ENCODE results near the gene PRR33.

The PRR33 gene

DNA sequence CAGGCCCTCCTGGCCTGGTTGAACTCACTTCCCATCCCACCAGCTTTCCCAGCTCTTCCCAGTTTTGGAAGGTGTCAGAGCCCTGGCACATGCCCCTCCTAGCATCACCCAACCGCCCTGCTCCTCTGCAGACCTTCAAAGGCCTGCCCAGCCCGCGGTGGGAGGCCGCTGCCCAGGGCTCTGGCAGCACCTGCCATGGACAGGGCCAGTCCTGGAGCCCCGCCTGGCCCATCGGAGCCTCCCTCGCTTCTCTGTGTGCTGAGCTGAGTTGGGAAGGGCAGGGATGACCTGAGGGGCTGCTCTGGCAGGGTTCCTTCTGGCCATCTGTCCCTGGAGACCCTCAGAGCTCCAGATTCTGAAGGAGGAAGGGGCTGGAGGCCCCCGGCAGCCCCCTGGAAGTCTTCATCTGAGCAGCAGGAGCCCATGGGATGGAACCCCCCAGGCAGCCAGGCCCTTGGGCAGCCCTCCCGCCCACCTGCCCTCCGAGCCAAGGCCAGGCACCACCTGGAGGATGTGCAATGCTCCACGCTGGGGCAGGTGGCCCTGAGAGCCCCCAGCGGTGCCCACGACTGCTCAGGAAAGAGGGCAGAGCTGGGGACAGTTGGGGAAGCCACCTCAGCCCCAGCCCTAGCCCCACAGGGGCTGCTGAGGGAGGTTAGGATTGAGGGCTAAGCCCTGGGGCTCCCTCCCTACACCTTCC, 35.2 kb downstream of the PRR33 start:
- ChIA-PET POLR2A (no interaction called here), CTCF (interaction anchor here (0.8 to 1.7 kb wide), 6 partner anchors 11 to 27 kb away, joined by 3 to 7 read pairs (median 4); partner anchors contain the start of gene TNNI2)
- no peak for DNase-seq
- H3K4me3 ChIP-seq (ENCODE audit: control insufficient read depth in 1 of 7, extremely low read depth in 1 of 7, insufficient read depth in 4 of 7, low read depth in 2 of 7, low read length in 6 of 7) = no peak overlapping the region
- 98% methylated on average over 10 of the region's 13 CpGs for WGBS (ENCODE audit: insufficient coverage)
- peaks cover 0 to 2% (median 0%) of the 10 kb centered on the region in 4 experiments for H3K36me3 ChIP-seq (ENCODE audit: control insufficient read depth in 4 of 4, insufficient read depth in 4 of 4, low read length in 3 of 4)
- peaks cover 0 to 49% (median 35%) of the 10 kb centered on the region in 4 experiments for H3K4me1 ChIP-seq (ENCODE audit: control extremely low read depth in 1 of 4, control insufficient read depth in 4 of 4, insufficient read depth in 4 of 4, low read length in 3 of 4)
- H3K27ac ChIP-seq (ENCODE audit: insufficient read depth in 1 of 2, low read depth in 1 of 2, low read length in 2 of 2, poor library complexity in 1 of 2, severe bottlenecking in 2 of 2) = no peak overlapping the region
- H3K9me3 ChIP-seq (ENCODE audit: control extremely low read depth in 1 of 5, control insufficient read depth in 4 of 5, insufficient read depth in 2 of 5, low read depth in 1 of 5, low read length in 4 of 5) = no peaks in the 10 kb centered on the region
- H3K27me3 ChIP-seq (replicated peaks in 2 of 5; ENCODE audit: control insufficient read depth in 4 of 5, insufficient read depth in 5 of 5, low read length in 4 of 5) = no peaks in the 10 kb centered on the region

DNA sequence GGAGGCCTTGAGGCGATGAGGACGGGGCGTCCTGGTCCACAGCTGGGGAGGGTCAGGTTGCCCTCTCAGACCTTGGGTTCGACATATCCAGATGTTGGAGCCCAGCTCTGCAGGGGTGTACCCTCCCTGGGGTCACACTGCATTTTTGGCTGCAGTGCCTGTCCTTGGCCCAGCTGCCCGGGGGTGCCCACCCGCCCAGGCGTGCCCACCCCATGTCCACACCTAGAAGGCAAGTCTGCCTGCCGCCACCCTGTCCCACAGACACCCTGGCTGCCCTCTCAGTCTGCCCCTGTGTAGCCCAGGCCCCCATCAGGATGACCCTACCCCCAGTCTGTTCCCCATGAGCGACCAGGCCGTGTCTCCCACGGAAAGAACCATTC, 35.8 kb downstream of the PRR33 start:
- Histone ChIP-seq H3K36me3 (ENCODE audit: control insufficient read depth in 4 of 4, insufficient read depth in 4 of 4, low read length in 3 of 4) (peaks cover 0 to 2% (median 0%) of the 10 kb centered on the region in 4 experiments), H3K27me3 (replicated peaks in 2 of 5; ENCODE audit: control insufficient read depth in 4 of 5, insufficient read depth in 5 of 5, low read length in 4 of 5) (no peaks in the 10 kb centered on the region)

DNA sequence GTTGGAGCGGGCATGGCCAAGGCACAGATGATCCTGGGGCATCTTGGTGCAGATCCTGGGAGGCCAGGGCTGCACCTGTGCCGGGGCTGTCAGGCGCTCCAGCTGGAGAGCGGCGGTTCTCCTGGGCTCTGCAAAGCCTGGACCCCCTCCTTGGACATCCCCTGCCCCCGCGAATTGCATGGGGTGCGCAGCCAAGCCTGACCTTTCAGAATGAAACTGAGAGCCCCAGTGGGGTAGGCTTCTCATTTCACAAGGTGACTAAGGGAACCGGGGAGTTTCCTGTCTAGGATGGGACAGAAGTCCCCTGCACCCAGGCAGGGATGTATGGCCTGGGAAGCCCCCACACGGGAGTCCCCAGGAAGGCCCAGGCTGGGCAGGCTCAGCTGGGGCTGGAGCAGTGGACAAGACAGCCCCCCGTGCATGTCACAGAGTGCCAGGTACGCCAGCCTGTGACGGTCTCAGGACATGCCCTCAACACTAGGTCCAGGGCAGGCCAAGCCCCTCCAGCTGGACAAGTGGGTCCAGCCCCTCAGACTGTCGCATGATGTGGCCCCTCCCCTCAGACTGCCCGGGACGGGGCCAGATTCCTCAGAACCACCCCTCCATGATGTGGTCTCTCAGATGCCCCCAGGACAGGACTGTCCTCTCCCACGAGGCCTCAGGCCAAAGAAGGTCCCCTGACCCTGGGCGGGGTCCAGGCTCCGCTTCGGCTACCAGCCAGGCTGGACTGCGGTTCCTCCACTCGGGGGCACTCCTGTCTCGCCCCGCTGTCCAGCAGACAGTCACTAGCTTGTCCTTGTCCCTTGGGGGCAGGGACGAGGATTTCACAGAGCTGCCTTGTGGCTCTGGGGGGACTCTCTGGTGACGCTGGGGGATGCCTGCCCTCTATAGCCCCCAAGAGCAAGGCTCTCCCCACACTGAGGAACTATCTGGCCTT, 36.5 kb downstream of the PRR33 start:
- no peak overlapping the region for H3K27ac ChIP-seq (ENCODE audit: insufficient read depth in 1 of 2, low read depth in 1 of 2, low read length in 2 of 2, poor library complexity in 1 of 2, severe bottlenecking in 2 of 2)
- peaks cover 0 to 59% (median 42%) of the 10 kb centered on the region in 4 experiments for H3K4me1 ChIP-seq (ENCODE audit: control extremely low read depth in 1 of 4, control insufficient read depth in 4 of 4, insufficient read depth in 4 of 4, low read length in 3 of 4)
- H3K4me3 ChIP-seq (ENCODE audit: control insufficient read depth in 1 of 7, extremely low read depth in 1 of 7, insufficient read depth in 4 of 7, low read depth in 2 of 7, low read length in 6 of 7) = peak overlapping the region in 2 of 7 experiments; percentile 75 to 78
- ChIA-PET POLR2A (no interaction called here), CTCF (interaction anchor here (0.7 to 3.8 kb wide), 4 partner anchors 9 to 21 kb away, joined by 3 to 21 read pairs (median 3); partner anchors contain the start of gene TNNI2)
- DNase-seq = no peak
- H3K36me3 ChIP-seq (ENCODE audit: control insufficient read depth in 4 of 4, insufficient read depth in 4 of 4, low read length in 3 of 4) = peaks cover 0 to 2% (median 0%) of the 10 kb centered on the region in 4 experiments
- no peaks in the 10 kb centered on the region for H3K9me3 ChIP-seq (ENCODE audit: control extremely low read depth in 1 of 5, control insufficient read depth in 4 of 5, insufficient read depth in 2 of 5, low read depth in 1 of 5, low read length in 4 of 5)
- no peaks in the 10 kb centered on the region for H3K27me3 ChIP-seq (replicated peaks in 2 of 5; ENCODE audit: control insufficient read depth in 4 of 5, insufficient read depth in 5 of 5, low read length in 4 of 5)
- 87% methylated on average over 19 of the region's 26 CpGs for WGBS (ENCODE audit: insufficient coverage)

More for the DNA sequence above, 35.8 kb downstream of the PRR33 start:
- Histone ChIP-seq H3K4me1 (ENCODE audit: control extremely low read depth in 1 of 4, control insufficient read depth in 4 of 4, insufficient read depth in 4 of 4, low read length in 3 of 4) (peaks cover 0 to 52% (median 38%) of the 10 kb centered on the region in 4 experiments), H3K9me3 (ENCODE audit: control extremely low read depth in 1 of 5, control insufficient read depth in 4 of 5, insufficient read depth in 2 of 5, low read depth in 1 of 5, low read length in 4 of 5) (no peaks in the 10 kb centered on the region), H3K4me3 (ENCODE audit: control insufficient read depth in 1 of 7, extremely low read depth in 1 of 7, insufficient read depth in 4 of 7, low read depth in 2 of 7, low read length in 6 of 7) (no peak overlapping the region), H3K27ac (ENCODE audit: insufficient read depth in 1 of 2, low read depth in 1 of 2, low read length in 2 of 2, poor library complexity in 1 of 2, severe bottlenecking in 2 of 2) (no peak overlapping the region)
- CTCF ChIA-PET = interaction anchor here (0.7 to 1.7 kb wide), 5 partner anchors 10 to 23 kb away, joined by 3 to 4 read pairs (median 3); partner anchors contain the start of gene TNNI2
- POLR2A ChIA-PET = no interaction called here
- WGBS (ENCODE audit: insufficient coverage) = 100% methylated on average over 9 of the region's 11 CpGs
- DNase-seq = no peak

DNA sequence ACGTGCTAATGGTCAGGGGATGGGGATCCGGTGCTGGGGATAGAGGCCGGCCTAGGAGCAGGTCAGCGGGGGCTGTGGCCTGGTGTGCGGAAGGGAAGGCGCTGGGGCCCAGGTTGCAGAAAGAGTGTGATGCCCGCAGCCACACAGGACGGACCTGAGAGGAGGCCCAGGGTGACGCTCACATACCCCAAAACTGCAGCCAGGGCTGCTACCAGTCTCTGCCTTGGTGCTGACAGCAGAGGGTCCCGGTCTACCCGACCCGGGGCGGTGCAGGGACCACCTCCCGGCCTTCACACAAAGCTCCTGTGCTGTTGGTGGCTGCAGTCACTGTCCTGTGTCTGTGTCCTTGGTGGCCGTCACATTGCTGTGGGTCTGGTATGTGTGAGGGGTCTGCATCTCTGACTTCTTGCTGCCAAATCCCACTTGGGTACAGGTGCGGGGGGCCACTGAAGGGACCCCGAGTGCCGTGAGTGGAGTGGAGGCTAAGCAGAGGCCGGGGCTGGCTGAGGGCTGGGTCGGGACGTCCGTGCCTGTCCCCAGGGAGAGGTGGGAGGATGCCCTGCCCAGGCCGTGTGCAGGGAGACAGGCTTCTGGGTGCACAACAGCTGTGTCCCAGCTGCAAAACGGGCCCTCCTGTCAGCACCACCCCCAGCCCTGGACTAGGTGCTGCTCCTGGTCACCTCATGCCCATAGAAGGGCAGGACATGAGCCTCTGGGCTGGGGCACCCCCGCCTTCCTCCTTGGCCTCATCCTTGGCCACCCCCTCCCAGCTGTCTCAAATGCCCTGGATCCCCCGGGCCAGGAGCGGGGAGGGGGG, 37.4 kb downstream of the PRR33 start:
- ChIA-PET POLR2A (no interaction called here), CTCF (interaction anchor here (1.0 to 3.8 kb wide), 6 partner anchors 8 to 295 kb away, joined by 3 to 21 read pairs (median 4); no protein-coding TSS in a partner anchor)
- Histone ChIP-seq H3K9me3 (ENCODE audit: control extremely low read depth in 1 of 5, control insufficient read depth in 4 of 5, insufficient read depth in 2 of 5, low read depth in 1 of 5, low read length in 4 of 5) (no peaks in the 10 kb centered on the region), H3K27me3 (replicated peaks in 2 of 5; ENCODE audit: control insufficient read depth in 4 of 5, insufficient read depth in 5 of 5, low read length in 4 of 5) (no peaks in the 10 kb centered on the region), H3K27ac (ENCODE audit: insufficient read depth in 1 of 2, low read depth in 1 of 2, low read length in 2 of 2, poor library complexity in 1 of 2, severe bottlenecking in 2 of 2) (no peak overlapping the region), H3K4me3 (ENCODE audit: control insufficient read depth in 1 of 7, extremely low read depth in 1 of 7, insufficient read depth in 4 of 7, low read depth in 2 of 7, low read length in 6 of 7) (peak overlapping the region in 6 of 7 experiments; percentile 38 to 78 (median 70)), H3K4me1 (ENCODE audit: control extremely low read depth in 1 of 4, control insufficient read depth in 4 of 4, insufficient read depth in 4 of 4, low read length in 3 of 4) (peaks cover 0 to 66% (median 47%) of the 10 kb centered on the region in 4 experiments), H3K36me3 (ENCODE audit: control insufficient read depth in 4 of 4, insufficient read depth in 4 of 4, low read length in 3 of 4) (peaks cover 0 to 2% (median 0%) of the 10 kb centered on the region in 4 experiments)
- WGBS (ENCODE audit: insufficient coverage) = 91% methylated on average over 22 of the region's 27 CpGs
- no peak for DNase-seq

DNA sequence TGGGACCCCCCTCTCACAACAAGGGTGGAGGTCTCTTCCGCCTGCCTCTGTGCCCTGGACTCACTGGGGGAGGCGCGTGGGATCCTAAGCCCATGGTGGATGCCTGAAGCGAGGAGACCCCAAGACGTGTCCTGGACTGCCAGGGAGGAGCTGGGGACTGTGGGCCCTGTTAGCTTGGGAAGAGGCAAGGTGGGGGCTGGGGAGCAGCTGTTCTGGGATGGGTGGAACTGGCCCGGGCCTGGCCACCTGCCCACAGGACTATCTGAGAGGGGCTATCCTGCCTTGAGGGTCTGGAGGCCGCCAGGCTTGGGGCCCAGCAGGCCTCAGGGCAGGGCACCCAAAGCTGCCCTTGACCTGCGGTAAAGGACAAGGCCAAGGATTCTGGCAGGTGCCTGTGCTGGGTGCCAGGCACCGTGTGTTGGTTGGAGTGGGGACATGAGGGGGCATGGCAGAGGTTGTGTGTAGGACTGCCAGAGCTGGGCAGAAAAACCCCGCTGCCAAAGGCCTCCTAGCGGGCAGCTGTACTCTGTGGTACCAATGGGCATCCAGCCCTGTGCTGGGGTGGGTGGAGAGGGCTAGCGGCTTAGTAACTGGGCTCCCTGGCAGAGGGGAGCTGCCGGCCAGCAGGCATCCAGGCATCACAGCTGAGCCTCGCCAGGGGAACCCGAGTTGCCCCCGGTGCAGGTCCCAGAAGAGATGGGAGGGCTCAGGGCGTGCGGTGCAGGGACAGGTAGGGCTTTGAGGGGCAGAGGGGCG, 38.1 kb downstream of the PRR33 start:
- 66% methylated on average over 11 of the region's 19 CpGs for WGBS (ENCODE audit: insufficient coverage)
- H3K27me3 ChIP-seq (replicated peaks in 2 of 5; ENCODE audit: control insufficient read depth in 4 of 5, insufficient read depth in 5 of 5, low read length in 4 of 5) = no peaks in the 10 kb centered on the region
- H3K36me3 ChIP-seq (ENCODE audit: control insufficient read depth in 4 of 4, insufficient read depth in 4 of 4, low read length in 3 of 4) = peaks cover 0 to 2% (median 0%) of the 10 kb centered on the region in 4 experiments
- ChIA-PET POLR2A (no interaction called here), CTCF (interaction anchor here (0.6 to 3.8 kb wide), 8 partner anchors 9 to 296 kb away, joined by 3 to 21 read pairs (median 4); no protein-coding TSS in a partner anchor)
- no peaks in the 10 kb centered on the region for H3K9me3 ChIP-seq (ENCODE audit: control extremely low read depth in 1 of 5, control insufficient read depth in 4 of 5, insufficient read depth in 2 of 5, low read depth in 1 of 5, low read length in 4 of 5)
- peak overlapping the region; percentile 9 to 78 (median 69) for H3K4me3 ChIP-seq (ENCODE audit: control insufficient read depth in 1 of 7, extremely low read depth in 1 of 7, insufficient read depth in 4 of 7, low read depth in 2 of 7, low read length in 6 of 7)
- peak in 2 of 3 donors; percentile 41 to 46 for DNase-seq
- peak overlapping the region; percentile 33 to 70 for H3K27ac ChIP-seq (ENCODE audit: insufficient read depth in 1 of 2, low read depth in 1 of 2, low read length in 2 of 2, poor library complexity in 1 of 2, severe bottlenecking in 2 of 2)
- H3K4me1 ChIP-seq (ENCODE audit: control extremely low read depth in 1 of 4, control insufficient read depth in 4 of 4, insufficient read depth in 4 of 4, low read length in 3 of 4) = peaks cover 0 to 61% (median 47%) of the 10 kb centered on the region in 4 experiments

DNA sequence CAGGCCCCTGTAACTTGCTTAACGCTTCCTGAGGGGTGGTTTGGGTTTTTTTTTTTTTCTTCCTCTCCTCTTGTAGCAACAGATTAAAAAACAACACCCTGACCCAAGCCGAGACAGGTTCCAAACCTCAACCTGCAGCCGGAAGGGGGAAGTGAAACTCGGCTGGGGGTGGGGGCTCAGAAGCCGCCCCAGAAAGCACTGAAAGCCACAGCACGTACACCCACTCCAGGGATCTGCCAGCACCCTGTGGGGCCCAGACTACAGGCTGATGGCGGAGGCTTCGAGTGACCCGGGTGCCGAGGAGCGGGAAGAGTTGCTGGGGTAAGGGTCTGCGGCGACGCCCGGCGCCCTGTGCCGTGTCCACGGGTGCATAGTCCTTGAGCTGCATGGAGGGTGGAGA, 38.8 kb downstream of the PRR33 start, which contains the start of gene LSP1:
LSP1 (plus strand) TSS at position 208 of the 400 bp plus-strand sequence; CDS start at position 269, 61 bp downstream.
- WGBS (ENCODE audit: insufficient coverage) = 2% methylated on average over 16 of the region's 18 CpGs
- H3K27ac ChIP-seq (ENCODE audit: insufficient read depth in 1 of 2, low read depth in 1 of 2, low read length in 2 of 2, poor library complexity in 1 of 2, severe bottlenecking in 2 of 2) = peak within 1 kb of the TSS; percentile 33 to 70
- H3K9me3 ChIP-seq (ENCODE audit: control extremely low read depth in 1 of 5, control insufficient read depth in 4 of 5, insufficient read depth in 2 of 5, low read depth in 1 of 5, low read length in 4 of 5) = no peaks in the 10 kb centered on the region
- H3K36me3 ChIP-seq (ENCODE audit: control insufficient read depth in 4 of 4, insufficient read depth in 4 of 4, low read length in 3 of 4) = no peaks in the 10 kb centered on the region
- ChIA-PET POLR2A (interaction anchor here (0.6 kb wide), 1 partner anchor 68 kb away, joined by 4 read pairs; no protein-coding TSS in a partner anchor), CTCF (interaction anchor here (0.7 to 3.8 kb wide), 8 partner anchors 10 to 297 kb away, joined by 3 to 21 read pairs (median 4); no protein-coding TSS in a partner anchor)
- DNase-seq = peak; percentile 71 to 92 (median 89)
- peak within 1 kb of the TSS; percentile 9 to 78 (median 69) for H3K4me3 ChIP-seq (ENCODE audit: control insufficient read depth in 1 of 7, extremely low read depth in 1 of 7, insufficient read depth in 4 of 7, low read depth in 2 of 7, low read length in 6 of 7)
- peaks cover 0 to 61% (median 46%) of the 10 kb centered on the region in 4 experiments for H3K4me1 ChIP-seq (ENCODE audit: control extremely low read depth in 1 of 4, control insufficient read depth in 4 of 4, insufficient read depth in 4 of 4, low read length in 3 of 4)
- H3K27me3 ChIP-seq (replicated peaks in 2 of 5; ENCODE audit: control insufficient read depth in 4 of 5, insufficient read depth in 5 of 5, low read length in 4 of 5) = no peaks in the 10 kb centered on the region
